Measurements from ENCODE around the gene BCL2.
A peak's percentile ranks its signal among the peaks of the same experiment; 100 is the strongest.
"Not testable (repeated sequence)": the region's sequence is repeated elsewhere in the genome, so short reads cannot be mapped to it uniquely, and the experiment has no call there.

BCL2 gene

GRCh38 chr18:63319383-63320122 is at the start of gene BCL2:
BCL2 (minus strand) TSS chr18:63319769.
- DNase-seq (ENCODE audit: low read depth), result no peak

GRCh38 chr18:63368611-63369010 is 49.0 kb upstream of the BCL2 start:
- no peak for DNase-seq (ENCODE audit: low read depth)

- DNase-seq (ENCODE audit: low read depth), result peak; percentile 69
Observed at GRCh38 chr18:63367053-63367953, 47.7 kb upstream of the BCL2 start, which contains the start of gene KDSR. KDSR (minus strand) TSS chr18:63367206; CDS start chr18:63367118, 88 bp downstream.

GRCh38 chr18:63366213-63367052 is 46.9 kb upstream of the BCL2 start:
- peak; percentile 48 for DNase-seq (ENCODE audit: low read depth)

GRCh38 chr18:63365876-63366212 is 46.3 kb upstream of the BCL2 start:
- no peak for DNase-seq (ENCODE audit: low read depth)

- no peak for DNase-seq (ENCODE audit: low read depth)
Observed at GRCh38 chr18:63363951-63364350, 44.4 kb upstream of the BCL2 start.

- DNase-seq (ENCODE audit: low read depth), result not testable (repeated sequence)
Observed at GRCh38 chr18:63363420-63363819, 43.9 kb upstream of the BCL2 start.

- no peak for DNase-seq (ENCODE audit: low read depth)
Observed at GRCh38 chr18:63356272-63356896, 36.8 kb upstream of the BCL2 start.

GRCh38 chr18:63350230-63350629 is 30.7 kb upstream of the BCL2 start:
- DNase-seq (ENCODE audit: low read depth), result no peak

- DNase-seq (ENCODE audit: low read depth), result no peak
Observed at GRCh38 chr18:63348508-63349136, 29.1 kb upstream of the BCL2 start.

- no peak for DNase-seq (ENCODE audit: low read depth)
Observed at GRCh38 chr18:63346480-63347183, 27.1 kb upstream of the BCL2 start.

- no peak for DNase-seq (ENCODE audit: low read depth)
Observed at GRCh38 chr18:63346031-63346430, 26.5 kb upstream of the BCL2 start.

GRCh38 chr18:63344918-63345317 is 25.3 kb upstream of the BCL2 start:
- no peak for DNase-seq (ENCODE audit: low read depth)

GRCh38 chr18:63344263-63344662 is 24.7 kb upstream of the BCL2 start:
- DNase-seq (ENCODE audit: low read depth), result no peak

- no peak for DNase-seq (ENCODE audit: low read depth)
Observed at GRCh38 chr18:63342206-63342605, 22.6 kb upstream of the BCL2 start.

GRCh38 chr18:63339920-63340484 is 20.4 kb upstream of the BCL2 start:
- DNase-seq (ENCODE audit: low read depth), result no peak

GRCh38 chr18:63336366-63337099 is 17.0 kb upstream of the BCL2 start:
- no peak for DNase-seq (ENCODE audit: low read depth)

- no peak for DNase-seq (ENCODE audit: low read depth)
Observed at GRCh38 chr18:63331105-63331504, 11.5 kb upstream of the BCL2 start.

GRCh38 chr18:63329431-63330145 is 10.0 kb upstream of the BCL2 start:
- DNase-seq (ENCODE audit: low read depth), result no peak

Measured in activated T-helper 1 cell treated with Interleukin-2 at 50 U/mL for 16 hours (primary cell).